Skeletal muscle tissue (tissue), 4 donors: ENCODE data around the gene WDR18. TPM values are rescaled to one million over a fixed set of nuclear protein-coding genes. Genes with fewer than 3 reads are reported as not detected.

Source experiments
- H3K27ac ChIP-seq: one replicate; pipeline ENCODE4 v1.7.0; 2013; ENCODE audit warnings: mild to moderate bottlenecking, low read depth, low read length, inconsistent platforms
- H3K27me3 ChIP-seq, 3 donors: one replicate each; pipeline ENCODE4 v1.7.0; 2013; ENCODE audit warnings: low read length in 3 of 3; ENCODE audit not compliant: control insufficient read depth in 3 of 3, insufficient read depth in 3 of 3
- H3K36me3 ChIP-seq, 3 donors: one replicate each; pipeline ENCODE4 v1.7.0; 2013; ENCODE audit warnings: low read length in 3 of 3; ENCODE audit not compliant: control insufficient read depth in 3 of 3, insufficient read depth in 3 of 3
- H3K4me1 ChIP-seq, 3 donors: one replicate each; pipeline ENCODE4 v1.7.0; 2013; ENCODE audit warnings: low read length in 3 of 3, mild to moderate bottlenecking in 3 of 3; ENCODE audit not compliant: control insufficient read depth in 3 of 3, insufficient read depth in 3 of 3
- H3K4me3 ChIP-seq, 3 donors: one replicate each; pipeline ENCODE4 v1.7.0; 2013; ENCODE audit warnings: low read length in 3 of 3
- H3K9ac ChIP-seq, 3 donors: one replicate each; pipeline ENCODE4 v1.7.0; 2013; ENCODE audit warnings: low read length in 3 of 3, mild to moderate bottlenecking in 3 of 3, moderate library complexity in 2 of 3, low read depth in 1 of 3
- H3K9me3 ChIP-seq, 3 donors: one replicate each; pipeline ENCODE4 v1.7.0; 2013; ENCODE audit warnings: low read length in 3 of 3; ENCODE audit not compliant: control insufficient read depth in 3 of 3
- total RNA-seq: library from RNA; depleted of rRNA; stranded (reverse); fragments of >200 nt; gene quantifications from one replicate; pipeline ENCODE4 v1.2.3, GENCODE V29; 2014
- donor health status: Osteomylitis.

The WDR18 gene
- total RNA-seq, 1 donor from 2014 or later = 35.5 TPM

DNA sequence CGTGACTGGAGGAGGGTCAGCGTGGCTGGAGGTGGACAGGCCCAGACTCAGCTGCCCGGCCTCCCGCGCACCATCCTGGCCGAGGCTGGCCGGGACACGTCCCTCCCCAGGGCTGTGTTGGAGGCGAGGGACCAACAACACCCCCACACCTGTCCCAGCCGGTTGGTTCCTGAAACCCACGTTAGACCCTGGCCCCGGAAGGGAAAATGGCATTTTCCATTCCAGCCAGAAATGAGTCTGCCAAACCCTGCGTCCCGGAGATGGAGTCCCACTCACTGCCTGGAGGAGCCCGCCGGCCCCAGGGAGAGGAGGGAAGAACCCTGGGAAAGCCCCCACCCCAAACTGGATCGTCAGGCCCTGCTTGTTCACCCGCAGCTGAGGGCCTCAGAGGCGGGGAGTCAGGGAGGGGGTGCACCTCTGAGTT is 4.8 kb upstream of the WDR18 start:
- Histone ChIP-seq H3K27ac (no peak overlapping the region), H3K36me3 (no peaks in the 10 kb centered on the region), H3K9me3 (no peaks in the 10 kb centered on the region), H3K4me3 (no peak overlapping the region), H3K27me3 (peaks cover 0 to 12% (median 8%) of the 10 kb centered on the region in 3 donors), H3K4me1 (peaks cover 9 to 14% (median 10%) of the 10 kb centered on the region in 3 donors), H3K9ac (no peak overlapping the region)

DNA sequence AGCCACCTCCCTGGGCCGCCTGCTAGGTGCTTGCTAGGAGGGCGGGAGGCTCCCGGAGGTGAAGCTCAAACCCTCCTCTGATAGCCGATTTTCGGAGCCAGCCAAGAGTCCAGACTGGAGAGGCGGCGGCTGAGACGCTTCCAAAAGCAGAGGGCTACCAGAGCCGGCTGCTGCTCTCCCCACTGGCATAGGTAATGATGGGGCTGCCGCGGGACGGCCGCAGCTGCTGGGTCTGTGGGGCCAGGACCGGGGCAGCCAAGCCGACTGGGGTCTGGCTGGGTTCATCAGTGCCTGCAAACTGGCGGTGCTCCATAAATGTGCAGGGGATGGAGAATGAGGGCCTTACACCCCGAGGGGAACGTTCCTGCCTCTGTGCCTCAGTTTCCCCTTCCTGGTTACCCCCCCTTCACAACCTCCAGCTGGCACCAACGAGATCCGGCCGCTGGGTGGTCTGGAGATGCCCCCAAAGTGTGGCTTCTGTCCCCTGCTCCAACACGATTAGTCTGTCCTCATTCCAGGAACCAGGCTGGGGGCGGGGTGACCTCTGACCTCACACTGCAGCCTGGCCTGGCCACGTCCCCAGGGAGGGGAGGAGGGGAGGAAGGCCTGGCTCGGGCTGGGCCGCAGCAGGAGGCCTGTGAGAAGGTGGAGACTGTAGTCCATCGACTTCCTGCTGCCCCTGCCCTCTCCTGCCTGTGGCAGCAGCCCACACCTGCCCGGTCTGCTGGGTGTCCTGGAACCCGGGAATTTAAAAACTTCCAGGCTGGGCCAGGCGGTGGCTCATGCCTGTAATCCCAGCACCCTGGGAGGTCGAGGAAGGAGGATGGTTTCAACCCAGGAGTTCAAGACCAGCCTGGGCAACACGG is 3.8 kb upstream of the WDR18 start:
- Histone ChIP-seq H3K27ac (no peak overlapping the region), H3K9me3 (no peaks in the 10 kb centered on the region), H3K4me3 (no peak overlapping the region), H3K4me1 (peaks cover 14 to 21% (median 18%) of the 10 kb centered on the region in 3 donors), H3K9ac (no peak overlapping the region), H3K36me3 (no peaks in the 10 kb centered on the region), H3K27me3 (peaks cover 0 to 12% (median 5%) of the 10 kb centered on the region in 3 donors)

DNA sequence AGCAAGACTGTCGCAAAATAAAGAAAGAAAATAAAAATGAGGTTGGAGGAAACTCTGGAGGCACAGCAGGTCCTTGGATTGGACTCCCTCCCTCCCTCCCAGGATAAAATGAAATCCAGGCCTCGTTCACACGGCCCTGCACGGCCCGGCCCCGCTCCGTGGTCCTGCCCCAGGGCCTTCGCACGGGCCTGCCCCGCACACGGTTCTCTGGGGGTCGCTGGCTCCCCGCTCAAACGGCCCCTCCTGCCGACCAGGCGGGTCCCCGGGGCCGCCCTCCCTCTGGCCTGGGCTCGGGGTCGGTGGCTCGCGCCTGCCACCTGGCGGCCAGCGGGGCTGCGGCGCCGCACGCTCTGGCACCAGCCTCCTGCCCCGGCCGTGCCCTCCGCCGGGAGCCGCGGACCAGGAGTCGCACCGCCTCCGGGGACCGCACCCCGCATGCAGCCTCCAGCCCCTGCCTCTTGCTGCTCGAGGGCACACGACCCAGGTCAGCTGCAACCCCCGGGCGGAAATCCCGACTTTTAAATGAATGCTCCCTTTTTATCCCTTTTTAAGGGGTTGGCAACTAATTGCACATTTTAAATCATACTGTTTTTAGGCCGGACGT is 1.5 kb upstream of the WDR18 start:
- H3K27me3 ChIP-seq = peaks cover 0 to 6% (median 5%) of the 10 kb centered on the region in 3 donors
- H3K36me3 ChIP-seq = peaks cover 6 to 14% (median 7%) of the 10 kb centered on the region in 3 donors
- H3K27ac ChIP-seq = no peak overlapping the region
- peak overlapping the region; percentile 35 to 66 (median 62) for H3K4me3 ChIP-seq
- peaks cover 14 to 23% (median 22%) of the 10 kb centered on the region in 3 donors for H3K4me1 ChIP-seq
- peak overlapping the region; percentile 40 to 71 (median 50) for H3K9ac ChIP-seq
- H3K9me3 ChIP-seq = no peaks in the 10 kb centered on the region

GRCh38 chr19:986083-986482 is 1.9 kb downstream of the WDR18 start:
- Histone ChIP-seq H3K9ac (no peak overlapping the region), H3K36me3 (peaks cover 18 to 32% (median 26%) of the 10 kb centered on the region in 3 donors), H3K27ac (no peak overlapping the region), H3K4me1 (peaks cover 12 to 23% (median 18%) of the 10 kb centered on the region in 3 donors), H3K9me3 (no peaks in the 10 kb centered on the region), H3K4me3 (no peak overlapping the region), H3K27me3 (no peaks in the 10 kb centered on the region)

GRCh38 chr19:988081-988480 is 3.9 kb downstream of the WDR18 start:
- no peak overlapping the region for H3K9ac ChIP-seq
- H3K9me3 ChIP-seq = no peaks in the 10 kb centered on the region
- H3K4me3 ChIP-seq = no peak overlapping the region
- no peaks in the 10 kb centered on the region for H3K27me3 ChIP-seq
- H3K36me3 ChIP-seq = peaks cover 18 to 37% (median 28%) of the 10 kb centered on the region in 3 donors
- H3K27ac ChIP-seq = no peak overlapping the region
- H3K4me1 ChIP-seq = peaks cover 9 to 20% (median 15%) of the 10 kb centered on the region in 3 donors

GRCh38 chr19:988510-988909 is 4.4 kb downstream of the WDR18 start:
- peaks cover 18 to 38% (median 31%) of the 10 kb centered on the region in 3 donors for H3K36me3 ChIP-seq
- no peak overlapping the region for H3K4me3 ChIP-seq
- no peaks in the 10 kb centered on the region for H3K27me3 ChIP-seq
- H3K27ac ChIP-seq = no peak overlapping the region
- H3K9me3 ChIP-seq = no peaks in the 10 kb centered on the region
- no peak overlapping the region for H3K9ac ChIP-seq
- peaks cover 8 to 20% (median 13%) of the 10 kb centered on the region in 3 donors for H3K4me1 ChIP-seq

- Histone ChIP-seq H3K9me3 (no peaks in the 10 kb centered on the region), H3K4me3 (no peak overlapping the region), H3K9ac (no peak overlapping the region), H3K27me3 (peaks cover 0 to under 1% (median 0%) of the 10 kb centered on the region in 3 donors), H3K36me3 (peaks cover 18 to 38% (median 31%) of the 10 kb centered on the region in 3 donors), H3K27ac (no peak overlapping the region), H3K4me1 (peaks cover 4 to 12% (median 8%) of the 10 kb centered on the region in 3 donors)
These were observed 5.4 kb downstream of the WDR18 start for GRCh38 chr19:989381-990081.

DNA sequence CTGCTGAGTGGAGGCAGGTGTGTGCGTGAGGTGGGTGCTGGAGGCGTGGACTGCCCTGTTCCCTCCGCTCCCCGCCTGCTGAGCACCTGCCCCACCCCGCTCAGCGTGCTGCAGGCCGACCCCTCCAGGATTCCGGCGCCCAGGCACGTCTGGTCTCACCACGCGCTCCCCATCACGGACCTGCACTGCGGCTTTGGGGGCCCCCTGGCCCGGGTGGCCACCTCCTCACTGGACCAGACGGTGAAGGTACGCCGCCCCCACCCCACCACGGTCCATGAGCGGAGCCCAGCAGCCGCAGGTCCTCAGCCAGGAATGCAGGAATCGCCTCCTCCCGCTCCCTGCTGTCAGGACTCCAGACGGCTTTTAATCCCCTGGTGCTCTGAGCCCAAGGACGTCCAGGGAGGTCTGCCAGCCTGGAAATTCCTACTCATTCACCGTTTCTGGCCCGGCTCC is 6.0 kb downstream of the WDR18 start:
- Histone ChIP-seq H3K4me3 (no peak overlapping the region), H3K4me1 (peaks cover 0 to 7% (median 2%) of the 10 kb centered on the region in 3 donors), H3K27me3 (peaks cover 2 to 3% (median 3%) of the 10 kb centered on the region in 3 donors), H3K9me3 (no peaks in the 10 kb centered on the region), H3K36me3 (peaks cover 18 to 38% (median 31%) of the 10 kb centered on the region in 3 donors), H3K27ac (no peak overlapping the region), H3K9ac (no peak overlapping the region)

- H3K9ac ChIP-seq = no peak overlapping the region
- H3K4me3 ChIP-seq = no peak overlapping the region
- no peaks in the 10 kb centered on the region for H3K9me3 ChIP-seq
- peaks cover 0 to 6% (median 2%) of the 10 kb centered on the region in 3 donors for H3K4me1 ChIP-seq
- peaks cover 7 to 9% (median 8%) of the 10 kb centered on the region in 3 donors for H3K27me3 ChIP-seq
- peaks cover 18 to 34% (median 31%) of the 10 kb centered on the region in 3 donors for H3K36me3 ChIP-seq
- H3K27ac ChIP-seq = no peak overlapping the region
These were observed 6.6 kb downstream of the WDR18 start for GRCh38 chr19:990746-991145.
